ENCODE data around the gene BRD2. TPM values are rescaled to one million over a fixed set of nuclear protein-coding genes. Genes with fewer than 3 reads are reported as not detected.

The BRD2 gene
- total RNA-seq, 1 donor from 2014 or later, result 36.5 TPM

- peaks cover 16 to 18% (median 16%) of the 10 kb centered on the region in 3 donors for H3K4me1 ChIP-seq (ENCODE audit: control insufficient read depth in 3 of 3, insufficient read depth in 3 of 3, low read length in 3 of 3)
- no peak overlapping the region for H3K27ac ChIP-seq (ENCODE audit: low read depth, low read length)
- H3K9me3 ChIP-seq (ENCODE audit: control insufficient read depth in 3 of 3, low read length in 3 of 3), result no peaks in the 10 kb centered on the region
- no peak overlapping the region for H3K4me3 ChIP-seq (ENCODE audit: low read length in 3 of 3)
- no peaks in the 10 kb centered on the region for H3K36me3 ChIP-seq (ENCODE audit: control insufficient read depth in 3 of 3, insufficient read depth in 3 of 3, low read length in 3 of 3)
- no peak overlapping the region for H3K9ac ChIP-seq (ENCODE audit: low read depth in 1 of 3, low read length in 3 of 3)
- no peaks in the 10 kb centered on the region for H3K27me3 ChIP-seq (ENCODE audit: control insufficient read depth in 3 of 3, insufficient read depth in 3 of 3, low read length in 3 of 3)
These were observed 6.1 kb upstream of the BRD2 start for GRCh38 chr6:32962213-32962826.

DNA sequence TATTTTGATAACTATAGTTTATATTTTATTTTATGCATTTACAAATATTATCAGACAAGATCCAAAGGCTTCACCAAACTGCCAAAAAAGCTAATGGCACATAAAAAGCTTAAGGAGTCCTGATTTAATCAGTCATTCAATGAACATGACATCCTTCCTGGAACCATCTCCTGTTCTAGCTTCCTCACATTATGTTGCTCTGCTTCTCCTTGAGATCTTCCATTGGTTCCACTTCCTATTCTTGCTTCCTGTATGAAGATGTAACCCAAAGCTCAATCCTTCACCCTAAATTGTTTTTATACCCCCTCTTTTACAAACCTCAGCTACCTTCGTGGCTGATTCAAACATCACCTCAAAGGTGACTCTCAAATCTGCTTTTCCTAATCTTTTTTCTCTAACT, 4.5 kb upstream of the BRD2 start:
- no peak overlapping the region for H3K27ac ChIP-seq (ENCODE audit: low read depth, low read length)

DNA sequence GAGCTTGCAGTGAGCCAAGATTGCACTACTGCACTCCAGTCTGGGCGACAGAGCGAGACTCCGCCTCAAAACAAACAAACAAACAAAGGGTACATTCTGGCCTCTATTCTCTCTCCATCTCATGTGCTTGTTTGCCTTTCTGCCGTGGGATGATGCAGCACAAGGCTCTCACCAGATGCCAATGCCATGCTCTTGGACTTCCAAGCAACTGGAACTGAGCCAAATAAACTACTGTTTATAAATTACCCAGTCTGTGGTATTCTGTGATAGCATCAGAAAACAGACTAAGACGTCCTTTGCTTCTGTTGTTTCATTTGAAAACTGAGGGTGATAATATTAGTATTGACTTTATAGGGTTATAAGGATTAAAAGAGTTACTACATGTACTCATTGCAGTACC, 3.6 kb upstream of the BRD2 start:
- Histone ChIP-seq H3K9ac (ENCODE audit: low read depth in 1 of 3, low read length in 3 of 3) (no peak overlapping the region), H3K4me1 (ENCODE audit: control insufficient read depth in 3 of 3, insufficient read depth in 3 of 3, low read length in 3 of 3) (peaks cover 16 to 27% (median 19%) of the 10 kb centered on the region in 3 donors), H3K27me3 (ENCODE audit: control insufficient read depth in 3 of 3, insufficient read depth in 3 of 3, low read length in 3 of 3) (no peaks in the 10 kb centered on the region), H3K4me3 (ENCODE audit: low read length in 3 of 3) (no peak overlapping the region), H3K9me3 (ENCODE audit: control insufficient read depth in 3 of 3, low read length in 3 of 3) (no peaks in the 10 kb centered on the region), H3K27ac (ENCODE audit: low read depth, low read length) (no peak overlapping the region), H3K36me3 (ENCODE audit: control insufficient read depth in 3 of 3, insufficient read depth in 3 of 3, low read length in 3 of 3) (peaks cover 0 to 4% (median 0%) of the 10 kb centered on the region in 3 donors)

More for the DNA sequence above, 4.5 kb upstream of the BRD2 start:
- H3K4me3 ChIP-seq (ENCODE audit: low read length in 3 of 3), result no peak overlapping the region
- no peaks in the 10 kb centered on the region for H3K27me3 ChIP-seq (ENCODE audit: control insufficient read depth in 3 of 3, insufficient read depth in 3 of 3, low read length in 3 of 3)
- no peak overlapping the region for H3K9ac ChIP-seq (ENCODE audit: low read depth in 1 of 3, low read length in 3 of 3)
- no peaks in the 10 kb centered on the region for H3K36me3 ChIP-seq (ENCODE audit: control insufficient read depth in 3 of 3, insufficient read depth in 3 of 3, low read length in 3 of 3)
- H3K9me3 ChIP-seq (ENCODE audit: control insufficient read depth in 3 of 3, low read length in 3 of 3), result no peaks in the 10 kb centered on the region
- peaks cover 16 to 21% (median 19%) of the 10 kb centered on the region in 3 donors for H3K4me1 ChIP-seq (ENCODE audit: control insufficient read depth in 3 of 3, insufficient read depth in 3 of 3, low read length in 3 of 3)

- H3K4me3 ChIP-seq (ENCODE audit: low read length in 3 of 3), result peak overlapping the region; percentile 82 to 97 (median 95)
These were observed 973 bp upstream of the BRD2 start for GRCh38 chr6:32967151-32968091.

GRCh38 chr6:32968867-32969684, 682 bp downstream of the BRD2 start:
- no peaks in the 10 kb centered on the region for H3K27me3 ChIP-seq (ENCODE audit: control insufficient read depth in 3 of 3, insufficient read depth in 3 of 3, low read length in 3 of 3)
- H3K4me3 ChIP-seq (ENCODE audit: low read length in 3 of 3), result peak overlapping the region; percentile 82 to 97 (median 97)
- peak overlapping the region; percentile 97 to 100 (median 100) for H3K9ac ChIP-seq (ENCODE audit: low read depth in 1 of 3, low read length in 3 of 3)
- no peaks in the 10 kb centered on the region for H3K9me3 ChIP-seq (ENCODE audit: control insufficient read depth in 3 of 3, low read length in 3 of 3)
- H3K27ac ChIP-seq (ENCODE audit: low read depth, low read length), result peak overlapping the region; percentile 100
- peaks cover 8 to 23% (median 20%) of the 10 kb centered on the region in 3 donors for H3K36me3 ChIP-seq (ENCODE audit: control insufficient read depth in 3 of 3, insufficient read depth in 3 of 3, low read length in 3 of 3)
- peaks cover 21 to 29% (median 22%) of the 10 kb centered on the region in 3 donors for H3K4me1 ChIP-seq (ENCODE audit: control insufficient read depth in 3 of 3, insufficient read depth in 3 of 3, low read length in 3 of 3)

More at GRCh38 chr6:32967151-32968091, 973 bp upstream of the BRD2 start:
- Histone ChIP-seq H3K4me1 (ENCODE audit: control insufficient read depth in 3 of 3, insufficient read depth in 3 of 3, low read length in 3 of 3) (peaks cover 19 to 28% (median 21%) of the 10 kb centered on the region in 3 donors), H3K27ac (ENCODE audit: low read depth, low read length) (peak overlapping the region; percentile 100), H3K9me3 (ENCODE audit: control insufficient read depth in 3 of 3, low read length in 3 of 3) (no peaks in the 10 kb centered on the region), H3K27me3 (ENCODE audit: control insufficient read depth in 3 of 3, insufficient read depth in 3 of 3, low read length in 3 of 3) (no peaks in the 10 kb centered on the region), H3K36me3 (ENCODE audit: control insufficient read depth in 3 of 3, insufficient read depth in 3 of 3, low read length in 3 of 3) (peaks cover 1 to 11% (median 3%) of the 10 kb centered on the region in 3 donors), H3K9ac (ENCODE audit: low read depth in 1 of 3, low read length in 3 of 3) (peak overlapping the region; percentile 97 to 100 (median 99))

- no peaks in the 10 kb centered on the region for H3K9me3 ChIP-seq (ENCODE audit: control insufficient read depth in 3 of 3, low read length in 3 of 3)
- no peaks in the 10 kb centered on the region for H3K27me3 ChIP-seq (ENCODE audit: control insufficient read depth in 3 of 3, insufficient read depth in 3 of 3, low read length in 3 of 3)
- H3K4me3 ChIP-seq (ENCODE audit: low read length in 3 of 3), result peak overlapping the region; percentile 82 to 97 (median 97)
- peak overlapping the region; percentile 97 to 100 (median 100) for H3K9ac ChIP-seq (ENCODE audit: low read depth in 1 of 3, low read length in 3 of 3)
- peaks cover 28 to 37% (median 30%) of the 10 kb centered on the region in 3 donors for H3K4me1 ChIP-seq (ENCODE audit: control insufficient read depth in 3 of 3, insufficient read depth in 3 of 3, low read length in 3 of 3)
- peak overlapping the region; percentile 100 for H3K27ac ChIP-seq (ENCODE audit: low read depth, low read length)
- peaks cover 14 to 31% (median 27%) of the 10 kb centered on the region in 3 donors for H3K36me3 ChIP-seq (ENCODE audit: control insufficient read depth in 3 of 3, insufficient read depth in 3 of 3, low read length in 3 of 3)
These were observed 1.5 kb downstream of the BRD2 start for GRCh38 chr6:32969685-32970412.

DNA sequence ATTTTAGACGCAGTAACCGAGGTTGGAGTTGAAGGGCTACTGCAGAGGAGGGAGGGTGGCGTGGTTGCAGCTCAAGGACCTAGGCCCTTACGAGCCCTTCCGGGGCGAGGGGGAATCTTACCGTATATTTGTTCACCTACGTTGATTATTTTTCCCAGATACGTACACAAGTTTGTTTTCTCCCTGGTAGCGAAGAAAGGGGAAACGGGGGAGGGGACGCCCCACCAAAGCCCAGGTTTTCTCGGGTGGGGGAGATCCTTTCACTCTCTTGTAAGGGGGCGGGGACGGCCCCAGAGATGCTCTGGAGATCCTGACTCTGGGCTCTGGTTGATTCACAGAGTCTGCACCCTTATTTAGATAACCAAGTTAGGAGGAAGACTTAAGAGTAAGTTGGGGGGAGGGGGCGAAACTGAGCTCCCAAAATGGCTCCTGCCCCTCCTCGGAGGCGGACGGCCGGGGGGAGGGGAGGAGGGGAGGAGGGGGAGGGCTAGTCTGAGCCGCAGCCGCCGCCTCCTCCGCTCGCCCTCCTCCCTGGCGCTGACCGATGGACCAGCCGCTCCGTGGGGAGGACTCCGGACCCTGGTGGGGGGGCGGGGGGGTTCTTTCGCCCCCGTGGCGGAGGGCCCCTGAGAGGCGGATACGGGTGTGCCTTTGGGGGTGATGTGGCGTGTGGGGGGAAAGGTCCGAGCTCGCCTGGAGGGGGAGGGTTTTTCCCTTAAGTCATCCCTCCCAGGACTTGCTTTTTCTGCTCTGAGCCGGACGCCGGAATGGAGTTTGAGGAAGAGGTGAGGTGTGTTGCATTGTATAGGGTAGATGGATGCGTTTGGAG, 2.2 kb downstream of the BRD2 start:
- H3K4me1 ChIP-seq (ENCODE audit: control insufficient read depth in 3 of 3, insufficient read depth in 3 of 3, low read length in 3 of 3), result peaks cover 34 to 42% (median 37%) of the 10 kb centered on the region in 3 donors
- no peaks in the 10 kb centered on the region for H3K27me3 ChIP-seq (ENCODE audit: control insufficient read depth in 3 of 3, insufficient read depth in 3 of 3, low read length in 3 of 3)
- peaks cover 20 to 36% (median 33%) of the 10 kb centered on the region in 3 donors for H3K36me3 ChIP-seq (ENCODE audit: control insufficient read depth in 3 of 3, insufficient read depth in 3 of 3, low read length in 3 of 3)

DNA sequence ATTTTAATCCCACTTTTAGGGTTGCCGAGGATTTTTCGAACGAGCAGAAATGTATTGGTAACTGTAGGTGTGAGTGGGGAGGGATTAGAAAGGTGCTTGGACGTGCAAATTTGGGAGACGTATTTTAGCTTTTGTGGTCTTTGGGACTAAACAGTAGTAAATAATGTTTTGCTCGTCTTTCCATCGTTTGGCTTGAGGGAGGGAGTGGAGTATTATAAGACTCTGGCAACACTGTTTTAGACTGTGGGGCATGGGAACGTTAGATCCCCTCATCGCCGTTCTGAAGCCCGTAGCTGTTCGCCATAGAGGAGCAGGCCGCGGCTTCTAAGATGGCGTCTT, 2.8 kb downstream of the BRD2 start:
- Histone ChIP-seq H3K4me3 (ENCODE audit: low read length in 3 of 3) (peak overlapping the region; percentile 82 to 100 (median 98)), H3K4me1 (ENCODE audit: control insufficient read depth in 3 of 3, insufficient read depth in 3 of 3, low read length in 3 of 3) (peaks cover 29 to 41% (median 39%) of the 10 kb centered on the region in 3 donors), H3K36me3 (ENCODE audit: control insufficient read depth in 3 of 3, insufficient read depth in 3 of 3, low read length in 3 of 3) (peaks cover 26 to 41% (median 39%) of the 10 kb centered on the region in 3 donors), H3K27me3 (ENCODE audit: control insufficient read depth in 3 of 3, insufficient read depth in 3 of 3, low read length in 3 of 3) (no peaks in the 10 kb centered on the region), H3K9ac (ENCODE audit: low read depth in 1 of 3, low read length in 3 of 3) (peak overlapping the region; percentile 99 to 100 (median 100)), H3K9me3 (ENCODE audit: control insufficient read depth in 3 of 3, low read length in 3 of 3) (no peaks in the 10 kb centered on the region), H3K27ac (ENCODE audit: low read depth, low read length) (peak overlapping the region; percentile 100)

More for the DNA sequence above, 2.2 kb downstream of the BRD2 start:
- H3K4me3 ChIP-seq (ENCODE audit: low read length in 3 of 3), result peak overlapping the region; percentile 82 to 100 (median 98)
- peak overlapping the region; percentile 99 to 100 (median 100) for H3K9ac ChIP-seq (ENCODE audit: low read depth in 1 of 3, low read length in 3 of 3)
- H3K27ac ChIP-seq (ENCODE audit: low read depth, low read length), result peak overlapping the region; percentile 100
- no peaks in the 10 kb centered on the region for H3K9me3 ChIP-seq (ENCODE audit: control insufficient read depth in 3 of 3, low read length in 3 of 3)
